GM19395 (cell line): ENCODE results near the gene PCDHGA8.
"Not testable (repeated sequence)": the region's sequence is repeated elsewhere in the genome, so short reads cannot be mapped to it uniquely, and the experiment has no call there.

Experiments used
- ATAC-seq: cut with Tn5 transposase; IDR thresholded peaks from one replicate; pipeline ENCODE4 v1.9.1; 2021; ENCODE audit warnings: mild to moderate bottlenecking, moderate library complexity; ENCODE audit not compliant: unreplicated experiment

PCDHGA8 gene

DNA sequence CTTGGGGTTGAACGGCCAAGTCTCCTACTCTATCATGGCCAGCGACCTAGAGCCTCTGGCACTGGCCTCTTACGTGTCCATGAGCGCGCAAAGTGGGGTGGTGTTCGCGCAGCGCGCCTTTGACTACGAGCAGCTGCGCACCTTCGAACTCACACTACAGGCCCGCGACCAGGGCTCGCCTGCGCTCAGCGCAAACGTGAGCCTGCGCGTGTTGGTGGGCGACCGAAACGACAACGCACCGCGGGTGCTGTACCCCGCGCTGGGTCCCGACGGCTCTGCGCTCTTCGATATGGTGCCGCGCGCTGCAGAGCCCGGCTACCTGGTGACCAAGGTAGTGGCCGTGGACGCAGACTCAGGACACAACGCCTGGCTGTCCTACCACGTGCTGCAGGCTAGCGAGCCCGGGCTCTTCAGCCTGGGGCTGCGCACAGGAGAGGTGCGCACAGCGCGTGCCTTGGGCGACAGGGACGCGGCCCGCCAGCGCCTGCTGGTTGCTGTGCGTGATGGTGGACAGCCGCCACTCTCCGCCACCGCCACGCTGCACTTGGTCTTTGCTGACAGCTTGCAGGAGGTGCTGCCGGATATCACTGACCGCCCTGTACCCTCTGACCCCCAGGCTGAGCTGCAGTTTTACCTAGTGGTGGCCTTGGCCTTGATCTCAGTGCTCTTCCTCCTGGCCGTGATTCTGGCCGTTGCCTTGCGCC lies 7.3 kb downstream of the PCDHGA8 start:
- no peak for ATAC-seq

DNA sequence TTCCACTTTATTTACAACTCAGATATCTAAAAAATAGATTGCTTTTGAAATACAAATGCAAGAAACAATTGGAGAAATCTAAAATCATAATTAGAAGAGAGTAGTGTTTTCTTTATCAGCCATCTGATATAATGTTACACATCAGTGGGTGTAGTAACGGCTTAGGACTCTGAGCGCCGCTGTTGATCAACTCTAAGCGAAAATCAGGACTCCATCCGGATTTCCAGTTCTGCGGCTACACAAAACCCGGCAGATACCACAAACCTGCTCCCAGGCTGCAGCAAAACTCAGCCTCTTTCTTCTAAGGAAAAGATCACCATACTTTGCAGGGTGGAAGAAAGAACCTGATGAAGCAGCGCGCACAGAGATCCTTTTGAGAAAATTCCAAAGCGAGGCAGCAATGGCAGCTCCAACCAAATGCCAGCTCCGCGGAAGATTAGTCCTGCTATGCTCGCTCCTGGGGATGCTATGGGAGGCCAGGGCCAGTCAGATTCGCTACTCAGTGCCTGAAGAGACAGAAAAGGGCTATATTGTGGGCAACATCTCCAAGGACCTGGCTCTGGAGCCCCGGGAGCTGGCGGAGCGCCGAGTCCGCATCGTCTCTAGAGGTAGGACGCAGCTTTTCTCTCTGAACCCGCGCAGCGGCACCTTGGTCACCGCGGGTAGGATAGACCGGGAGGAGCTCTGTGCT lies 10.3 kb downstream of the PCDHGA8 start, which contains the start of gene PCDHGA9:
Gene PCDHGA9 (plus strand): TSS at position 226 of the 691 bp plus-strand sequence. CDS start 175 bp downstream, at position 401.
- ATAC-seq, result no peak

DNA sequence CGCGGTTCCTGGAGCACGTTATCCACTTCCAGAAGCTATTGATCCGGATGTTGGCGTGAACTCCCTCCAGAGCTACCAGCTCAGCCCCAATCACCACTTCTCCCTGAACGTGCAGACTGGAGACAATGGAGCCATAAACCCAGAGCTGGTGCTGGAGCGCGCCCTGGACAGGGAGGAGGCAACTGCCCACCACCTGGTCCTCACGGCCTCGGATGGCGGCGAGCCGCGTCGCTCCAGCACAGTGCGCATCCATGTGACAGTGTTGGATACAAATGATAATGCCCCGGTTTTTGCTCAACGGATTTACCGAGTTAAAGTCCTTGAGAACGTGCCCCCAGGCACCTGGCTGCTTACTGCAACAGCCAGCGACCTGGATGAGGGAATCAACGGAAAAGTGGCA lies 11.0 kb downstream of the PCDHGA8 start:
- no peak for ATAC-seq

DNA sequence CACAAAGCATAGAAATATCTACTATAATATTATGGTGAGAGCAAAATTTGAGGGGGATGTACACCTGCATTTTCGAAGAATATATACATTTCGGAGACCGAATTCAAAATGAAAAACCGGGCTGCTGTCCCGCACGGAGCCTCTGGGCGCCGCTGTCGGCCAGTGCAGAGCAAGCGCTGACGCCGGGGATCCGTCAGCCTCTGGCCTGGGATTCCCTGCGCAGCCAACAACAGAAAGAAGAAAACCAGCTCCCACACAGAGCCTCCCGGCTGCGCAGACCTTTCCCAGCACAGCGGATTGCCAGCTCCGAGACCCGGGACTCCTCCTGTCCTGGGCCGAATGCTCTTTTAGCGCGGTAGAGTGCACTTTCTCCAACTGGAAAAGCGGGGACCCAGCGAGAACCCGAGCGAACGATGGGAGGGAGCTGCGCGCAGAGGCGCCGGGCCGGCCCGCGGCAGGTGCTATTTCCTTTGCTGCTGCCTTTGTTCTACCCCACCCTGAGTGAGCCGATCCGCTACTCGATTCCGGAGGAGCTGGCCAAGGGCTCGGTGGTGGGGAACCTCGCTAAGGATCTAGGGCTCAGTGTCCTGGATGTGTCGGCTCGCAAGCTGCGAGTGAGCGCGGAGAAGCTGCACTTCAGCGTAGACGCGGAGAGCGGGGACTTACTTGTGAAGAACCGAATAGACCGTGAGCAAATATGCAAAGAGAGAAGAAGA lies 15.5 kb downstream of the PCDHGA8 start, which contains the start of gene PCDHGB6:
Gene PCDHGB6 (plus strand): TSS at position 232 of the 716 bp plus-strand sequence. CDS start 182 bp downstream, at position 414.
- peak; percentile 64 for ATAC-seq

DNA sequence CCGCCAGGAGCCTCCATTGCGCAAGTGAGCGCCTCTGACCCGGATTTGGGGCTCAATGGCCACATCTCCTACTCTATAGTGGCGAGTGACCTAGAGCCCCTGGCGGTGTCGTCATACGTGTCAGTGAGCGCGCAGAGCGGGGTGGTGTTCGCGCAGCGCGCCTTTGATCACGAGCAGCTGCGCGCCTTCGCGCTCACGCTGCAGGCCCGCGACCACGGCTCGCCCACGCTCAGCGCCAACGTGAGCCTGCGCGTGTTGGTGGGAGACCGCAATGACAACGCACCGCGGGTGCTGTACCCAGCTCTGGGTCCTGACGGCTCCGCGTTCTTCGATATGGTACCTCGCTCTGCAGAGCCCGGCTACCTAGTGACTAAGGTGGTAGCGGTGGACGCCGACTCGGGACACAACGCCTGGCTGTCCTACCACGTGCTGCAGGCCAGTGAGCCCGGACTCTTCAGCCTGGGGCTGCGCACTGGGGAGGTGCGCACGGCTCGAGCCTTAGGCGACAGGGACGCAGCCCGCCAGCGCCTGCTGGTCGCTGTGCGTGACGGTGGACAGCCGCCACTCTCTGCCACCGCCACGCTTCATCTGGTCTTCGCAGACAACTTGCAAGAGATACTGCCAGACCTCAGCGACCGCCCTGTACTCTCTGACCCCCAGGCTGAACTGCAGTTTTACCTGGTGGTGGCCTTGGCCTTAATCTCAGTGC lies 17.3 kb downstream of the PCDHGA8 start:
- ATAC-seq, result no peak

DNA sequence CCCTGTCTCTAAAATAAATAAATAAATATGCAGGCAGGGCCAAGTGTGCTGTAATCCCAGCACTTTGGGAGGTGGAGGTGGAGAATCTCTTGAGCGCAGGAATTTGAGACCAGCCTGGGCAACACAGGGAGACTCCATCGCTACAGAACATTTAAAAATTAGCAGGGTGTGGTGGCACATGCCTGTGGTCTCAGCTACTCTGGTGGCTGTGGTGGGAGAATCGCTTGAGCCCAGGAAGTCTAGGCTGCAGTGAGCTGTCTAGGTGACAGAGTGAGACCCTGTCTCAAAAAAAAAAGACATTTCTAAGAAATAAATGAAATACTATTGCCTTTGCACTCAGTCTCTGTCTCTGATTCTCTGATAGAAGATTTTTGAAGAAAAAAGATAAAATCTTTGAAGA lies 19.1 kb downstream of the PCDHGA8 start:
- ATAC-seq, result no peak

DNA sequence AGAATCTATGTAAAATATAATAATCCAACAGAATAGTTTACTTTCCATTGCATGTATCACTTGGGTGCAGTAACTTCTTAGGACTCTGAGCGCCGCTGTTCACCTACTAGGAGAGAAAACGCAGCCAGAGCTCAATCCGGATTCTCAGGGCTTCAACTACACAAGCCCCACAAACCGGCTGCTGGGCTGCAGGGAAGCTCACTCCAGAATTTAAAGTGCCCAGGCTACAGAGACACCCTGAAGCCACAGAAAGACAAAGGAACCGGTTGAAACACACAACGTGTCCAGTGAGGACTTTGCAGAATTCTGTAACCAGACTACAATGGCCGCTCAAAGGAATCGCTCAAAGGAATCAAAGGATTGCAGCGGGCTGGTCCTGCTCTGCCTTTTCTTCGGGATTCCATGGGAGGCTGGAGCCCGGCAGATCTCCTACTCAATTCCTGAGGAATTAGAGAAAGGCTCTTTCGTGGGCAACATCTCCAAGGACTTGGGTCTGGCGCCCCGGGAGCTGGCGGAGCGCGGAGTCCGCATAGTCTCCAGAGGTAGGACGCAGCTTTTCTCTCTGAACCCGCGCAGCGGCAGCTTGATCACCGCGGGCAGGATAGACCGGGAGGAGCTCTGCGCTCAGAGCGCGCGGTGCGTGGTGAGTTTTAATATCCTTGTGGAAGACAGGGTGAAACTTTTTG lies 20.6 kb downstream of the PCDHGA8 start, which contains the start of gene PCDHGA10:
Gene PCDHGA10 (plus strand): TSS at position 134 of the 686 bp plus-strand sequence. CDS start 189 bp downstream, at position 323.
- ATAC-seq, result peak; percentile 81

DNA sequence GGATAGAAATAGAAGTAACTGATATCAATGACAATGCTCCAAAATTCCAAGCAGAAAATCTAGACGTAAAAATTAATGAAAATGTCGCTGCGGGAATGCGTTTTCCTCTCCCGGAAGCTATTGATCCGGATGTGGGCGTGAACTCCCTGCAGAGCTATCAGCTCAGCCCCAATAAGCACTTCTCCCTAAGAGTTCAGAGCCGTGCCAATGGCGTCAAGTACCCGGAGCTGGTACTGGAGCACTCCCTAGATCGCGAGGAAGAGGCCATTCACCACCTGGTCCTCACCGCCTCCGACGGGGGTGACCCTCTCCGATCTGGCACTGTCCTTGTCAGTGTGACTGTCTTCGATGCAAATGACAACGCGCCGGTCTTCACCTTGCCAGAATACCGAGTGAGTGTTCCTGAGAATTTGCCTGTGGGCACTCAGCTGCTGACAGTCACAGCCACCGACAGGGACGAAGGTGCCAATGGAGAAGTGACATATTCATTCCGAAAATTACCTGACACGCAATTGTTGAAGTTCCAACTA lies 21.2 kb downstream of the PCDHGA8 start:
- ATAC-seq, result no peak

DNA sequence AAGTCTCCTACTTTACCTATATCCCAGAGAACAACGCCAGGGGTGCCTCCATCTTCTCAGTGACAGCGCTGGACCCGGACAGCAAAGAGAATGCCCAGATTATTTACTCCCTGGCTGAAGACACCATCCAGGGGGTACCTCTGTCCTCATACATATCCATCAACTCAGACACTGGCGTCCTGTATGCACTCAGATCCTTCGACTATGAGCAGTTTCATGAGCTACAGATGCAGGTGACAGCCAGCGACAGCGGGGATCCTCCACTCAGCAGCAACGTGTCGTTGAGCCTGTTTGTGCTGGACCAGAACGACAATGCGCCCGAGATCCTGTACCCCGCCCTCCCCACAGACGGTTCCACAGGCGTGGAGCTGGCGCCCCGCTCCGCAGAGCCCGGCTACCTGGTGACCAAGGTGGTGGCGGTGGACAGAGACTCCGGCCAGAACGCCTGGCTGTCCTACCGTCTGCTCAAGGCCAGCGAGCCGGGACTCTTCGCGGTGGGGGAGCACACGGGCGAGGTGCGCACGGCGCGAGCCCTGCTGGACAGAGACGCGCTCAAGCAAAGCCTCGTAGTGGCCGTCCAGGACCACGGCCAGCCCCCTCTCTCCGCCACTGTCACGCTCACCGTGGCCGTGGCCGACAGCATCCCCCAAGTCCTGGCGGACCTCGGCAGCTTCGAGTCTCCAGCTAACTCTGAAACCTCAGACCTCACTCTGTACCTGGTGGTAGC lies 22.3 kb downstream of the PCDHGA8 start:
- not testable (repeated sequence) for ATAC-seq

DNA sequence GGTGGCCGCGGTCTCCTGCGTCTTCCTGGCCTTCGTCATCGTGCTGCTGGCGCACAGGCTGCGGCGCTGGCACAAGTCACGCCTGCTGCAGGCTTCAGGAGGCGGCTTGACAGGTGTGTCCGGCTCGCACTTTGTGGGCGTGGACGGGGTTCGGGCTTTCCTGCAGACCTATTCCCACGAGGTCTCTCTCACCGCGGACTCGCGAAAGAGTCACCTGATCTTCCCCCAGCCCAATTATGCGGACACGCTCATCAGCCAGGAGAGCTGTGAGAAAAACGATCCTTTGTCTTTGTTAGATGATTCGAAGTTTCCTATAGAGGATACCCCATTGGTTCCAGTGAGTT lies 22.8 kb downstream of the PCDHGA8 start:
- ATAC-seq, result not testable (repeated sequence)

DNA sequence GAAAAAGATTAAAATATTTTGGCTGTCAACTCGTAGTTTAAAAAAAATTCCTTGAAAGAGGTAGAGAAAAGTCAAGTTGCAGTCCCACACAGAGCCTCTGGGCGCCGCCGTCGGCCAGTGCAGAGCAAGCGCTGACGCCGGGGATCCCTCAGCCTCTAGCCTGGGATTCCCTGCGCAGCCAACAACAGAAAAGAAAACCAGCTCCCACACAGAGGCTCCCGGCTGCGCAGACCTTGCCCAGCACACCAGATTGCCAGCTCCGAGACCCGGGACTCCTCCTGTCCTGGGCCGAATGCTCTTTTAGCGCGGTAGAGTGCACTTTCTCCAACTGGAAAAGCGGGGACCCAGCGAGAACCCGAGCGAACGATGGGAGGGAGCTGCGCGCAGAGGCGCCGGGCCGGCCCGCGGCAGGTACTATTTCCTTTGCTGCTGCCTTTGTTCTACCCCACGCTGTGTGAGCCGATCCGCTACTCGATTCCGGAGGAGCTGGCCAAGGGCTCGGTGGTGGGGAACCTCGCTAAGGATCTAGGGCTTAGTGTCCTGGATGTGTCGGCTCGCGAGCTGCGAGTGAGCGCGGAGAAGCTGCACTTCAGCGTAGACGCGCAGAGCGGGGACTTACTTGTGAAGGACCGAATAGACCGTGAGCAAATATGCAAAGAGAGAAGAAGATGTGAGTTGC lies 25.2 kb downstream of the PCDHGA8 start, which contains the start of gene PCDHGB7:
Gene PCDHGB7 (plus strand): TSS at position 184 of the 679 bp plus-strand sequence. CDS start 183 bp downstream, at position 367.
- ATAC-seq, result peak; percentile 82

DNA sequence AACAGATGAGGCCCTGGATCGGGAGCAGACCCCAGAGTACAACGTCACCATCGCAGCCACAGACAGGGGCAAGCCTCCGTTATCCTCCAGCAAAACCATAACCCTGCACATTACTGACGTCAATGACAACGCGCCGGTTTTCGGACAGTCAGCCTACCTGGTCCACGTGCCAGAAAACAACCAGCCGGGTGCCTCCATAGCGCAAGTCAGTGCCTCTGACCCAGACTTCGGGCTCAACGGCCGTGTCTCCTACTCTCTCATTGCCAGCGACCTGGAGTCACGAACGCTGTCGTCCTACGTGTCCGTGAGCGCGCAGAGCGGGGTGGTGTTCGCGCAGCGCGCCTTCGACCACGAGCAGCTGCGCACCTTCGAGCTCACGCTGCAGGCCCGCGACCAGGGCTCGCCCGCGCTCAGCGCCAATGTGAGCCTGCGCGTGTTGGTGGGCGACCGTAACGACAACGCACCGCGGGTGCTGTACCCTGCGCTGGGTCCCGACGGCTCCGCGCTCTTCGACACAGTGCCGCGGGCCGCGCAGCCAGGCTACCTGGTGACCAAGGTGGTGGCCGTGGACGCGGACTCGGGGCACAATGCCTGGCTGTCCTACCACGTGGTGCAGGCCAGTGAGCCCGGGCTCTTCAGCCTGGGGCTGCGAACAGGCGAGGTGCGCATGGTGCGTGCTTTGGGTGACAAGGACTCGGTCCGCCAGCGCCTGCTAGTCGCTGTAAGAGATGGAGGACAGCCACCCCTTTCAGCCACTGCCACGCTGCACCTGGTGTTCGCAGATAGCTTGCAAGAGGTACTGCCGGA lies 26.8 kb downstream of the PCDHGA8 start:
- ATAC-seq, result no peak

DNA sequence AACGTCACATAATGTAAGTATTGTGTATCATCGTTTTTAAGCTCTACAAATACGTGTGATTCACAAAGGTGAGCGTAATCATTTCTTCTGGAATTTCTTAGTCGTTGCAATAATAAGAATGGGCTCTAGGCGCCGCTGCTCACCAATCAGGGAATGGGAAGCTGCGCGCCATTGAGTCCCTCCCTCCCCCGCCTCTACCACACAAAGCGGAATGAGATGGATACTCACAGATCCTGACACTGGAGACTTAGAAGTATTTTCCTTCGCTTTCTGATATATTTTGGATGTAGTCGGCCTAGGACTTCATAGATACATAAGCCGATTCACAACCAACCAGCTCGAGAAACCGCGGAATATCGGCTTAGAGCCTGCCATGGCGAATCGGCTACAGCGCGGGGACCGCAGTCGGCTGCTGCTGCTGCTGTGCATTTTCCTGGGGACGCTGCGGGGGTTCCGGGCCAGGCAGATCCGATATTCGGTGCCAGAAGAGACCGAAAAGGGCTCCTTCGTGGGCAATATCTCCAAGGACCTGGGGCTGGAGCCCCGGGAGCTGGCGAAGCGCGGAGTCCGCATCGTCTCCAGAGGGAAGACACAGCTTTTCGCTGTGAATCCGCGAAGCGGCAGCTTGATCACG lies 28.5 kb downstream of the PCDHGA8 start, which contains the start of gene PCDHGA11:
Gene PCDHGA11 (plus strand): TSS at position 197 of the 634 bp plus-strand sequence. CDS start 177 bp downstream, at position 374.
- peak; percentile 48 for ATAC-seq

DNA sequence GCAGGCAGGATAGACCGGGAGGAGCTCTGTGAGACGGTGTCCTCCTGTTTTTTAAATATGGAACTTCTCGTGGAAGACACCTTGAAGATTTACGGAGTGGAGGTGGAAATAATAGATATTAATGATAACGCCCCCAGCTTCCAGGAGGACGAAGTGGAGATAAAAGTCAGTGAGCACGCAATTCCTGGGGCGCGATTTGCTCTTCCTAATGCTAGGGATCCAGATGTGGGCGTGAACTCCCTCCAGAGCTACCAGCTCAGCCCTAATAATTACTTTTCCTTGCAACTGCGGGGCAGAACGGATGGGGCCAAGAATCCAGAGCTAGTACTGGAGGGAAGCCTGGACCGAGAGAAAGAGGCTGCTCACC lies 29.0 kb downstream of the PCDHGA8 start:
- no peak for ATAC-seq

DNA sequence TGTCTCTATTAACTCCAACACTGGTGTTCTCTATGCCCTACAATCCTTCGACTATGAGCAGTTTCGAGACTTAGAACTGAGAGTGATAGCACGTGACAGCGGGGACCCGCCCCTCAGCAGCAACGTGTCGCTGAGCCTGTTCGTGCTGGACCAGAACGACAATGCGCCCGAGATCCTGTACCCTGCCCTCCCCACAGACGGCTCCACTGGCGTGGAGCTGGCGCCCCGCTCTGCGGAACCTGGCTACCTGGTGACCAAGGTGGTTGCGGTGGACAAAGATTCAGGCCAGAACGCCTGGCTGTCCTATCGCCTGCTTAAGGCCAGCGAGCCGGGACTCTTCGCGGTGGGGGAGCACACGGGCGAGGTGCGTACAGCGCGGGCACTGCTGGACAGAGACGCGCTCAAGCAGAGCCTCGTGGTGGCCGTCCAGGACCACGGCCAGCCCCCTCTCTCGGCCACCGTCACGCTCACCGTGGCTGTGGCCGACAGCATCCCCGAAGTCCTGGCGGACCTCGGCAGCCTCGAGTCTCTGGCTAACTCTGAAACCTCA lies 30.4 kb downstream of the PCDHGA8 start:
- no peak for ATAC-seq

DNA sequence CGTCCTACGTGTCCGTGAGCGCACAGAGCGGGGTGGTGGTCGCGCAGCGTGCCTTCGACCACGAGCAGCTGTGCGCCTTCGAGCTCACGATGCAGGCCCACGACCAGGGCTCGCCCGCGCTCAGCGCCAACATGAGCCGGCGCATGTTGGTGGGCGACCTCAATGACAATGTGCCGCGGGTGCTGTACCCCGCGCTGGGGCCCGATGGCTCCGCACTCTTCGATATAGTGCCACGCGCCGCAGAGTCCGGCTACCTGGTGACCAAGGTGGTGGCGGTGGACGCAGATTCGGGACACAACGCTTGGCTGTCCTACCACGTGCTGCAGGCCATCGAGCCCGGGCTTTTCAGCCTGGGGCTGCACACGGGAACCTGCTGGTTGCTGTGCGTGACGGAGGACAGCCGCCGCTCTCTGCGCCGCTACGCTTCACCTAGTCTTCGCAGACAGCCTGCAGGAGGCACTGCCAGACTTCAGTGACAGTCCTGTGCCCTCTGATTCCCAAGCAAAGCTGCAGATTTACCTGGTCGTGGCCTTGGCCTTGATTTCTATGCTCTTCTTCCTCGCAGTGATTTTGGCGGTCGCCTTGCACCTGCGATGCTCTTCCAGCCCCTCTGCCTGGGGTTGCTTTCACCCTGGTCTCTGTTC lies 35.5 kb downstream of the PCDHGA8 start:
- no peak for ATAC-seq
